ENCODE results near the gene POR.

POR gene

DNA sequence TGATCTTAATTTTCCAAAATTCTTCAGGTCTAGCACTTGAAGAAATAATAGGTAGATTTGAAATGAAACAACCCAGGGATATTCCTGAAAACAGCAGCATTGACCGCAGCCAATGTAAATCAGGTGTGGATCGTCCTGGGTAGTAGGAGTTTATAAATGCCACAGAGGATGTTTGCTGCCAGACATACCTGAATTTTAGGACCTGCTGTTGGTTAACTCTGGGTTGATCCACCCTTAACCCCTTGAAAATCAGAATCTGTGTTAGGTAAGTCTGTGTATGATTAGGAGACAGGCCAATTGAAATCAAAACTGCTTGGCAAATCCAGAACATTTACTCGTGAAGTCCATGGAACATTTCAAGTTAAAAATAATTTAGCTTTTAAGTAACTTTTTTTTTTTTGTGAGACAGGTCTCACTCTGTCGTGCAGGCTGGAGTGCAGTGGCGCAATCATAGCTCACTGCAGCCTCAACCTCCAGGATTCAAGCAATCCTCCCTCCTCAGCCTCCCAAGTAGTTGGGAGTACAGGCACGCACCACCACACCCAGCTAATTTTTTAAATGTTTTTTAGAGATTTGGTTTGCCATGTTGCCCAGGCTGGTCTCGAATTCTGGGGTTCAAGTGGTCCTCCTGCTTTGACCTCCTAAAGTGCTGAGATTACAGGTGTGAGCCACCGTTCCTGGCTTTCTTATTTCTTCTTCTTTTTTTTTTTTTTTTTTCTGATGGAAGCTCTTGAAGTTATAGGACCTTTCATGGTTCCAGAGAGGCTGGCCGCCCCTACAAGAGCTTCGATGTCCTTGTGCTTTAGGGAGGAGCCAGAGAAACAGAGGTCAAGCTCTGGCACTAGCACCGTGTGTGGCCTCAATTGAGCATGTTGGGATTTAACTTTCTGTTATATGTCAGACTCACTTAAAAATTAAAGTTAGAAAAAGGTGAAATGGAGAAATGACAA is 2.0 kb downstream of the POR start:
- no peak for DNase-seq (ENCODE audit: low read depth)

- no peak for DNase-seq (ENCODE audit: low read depth)
These were observed 5.6 kb downstream of the POR start for GRCh38 chr7:75920431-75921161.

- no peak for DNase-seq (ENCODE audit: low read depth)
These were observed 6.5 kb downstream of the POR start for GRCh38 chr7:75921479-75921878.

DNA sequence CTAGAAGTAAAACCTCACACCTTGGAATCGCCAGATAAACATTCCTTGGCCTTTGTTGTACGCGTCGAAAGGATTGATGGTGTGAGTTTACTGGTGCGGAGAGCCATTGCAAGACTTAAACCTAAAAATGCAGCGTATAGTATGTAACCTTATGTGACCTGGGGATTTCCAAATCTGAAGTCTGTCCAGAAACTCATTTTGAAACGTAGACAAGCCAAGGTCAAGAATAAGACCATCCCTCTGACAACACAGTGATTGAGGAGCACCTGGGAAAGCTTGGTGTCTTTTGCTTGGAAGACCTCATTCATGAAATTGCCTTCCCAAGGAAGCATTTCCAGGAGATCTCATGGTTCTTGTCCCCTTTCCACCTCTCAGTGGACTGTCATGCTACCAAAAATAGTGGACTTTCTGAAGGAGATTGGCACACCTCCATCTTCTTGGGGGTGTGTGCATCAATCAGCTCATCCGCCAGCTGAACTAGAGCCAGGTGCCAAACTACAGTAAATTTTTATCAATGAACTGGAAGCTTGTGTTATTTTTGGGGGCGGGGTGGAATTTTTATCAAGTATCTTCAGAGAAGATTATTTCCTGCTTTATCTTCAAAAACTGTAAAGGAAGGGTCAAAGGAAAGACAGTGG is 8.1 kb downstream of the POR start:
- no peak for DNase-seq (ENCODE audit: low read depth)

GRCh38 chr7:75924256-75924655 is 9.3 kb downstream of the POR start:
- DNase-seq (ENCODE audit: low read depth): no peak

- no peak for DNase-seq (ENCODE audit: low read depth)
These were observed 9.9 kb downstream of the POR start for GRCh38 chr7:75924889-75925288.

GRCh38 chr7:75925717-75926435 is 10.9 kb downstream of the POR start:
- DNase-seq (ENCODE audit: low read depth): no peak

- DNase-seq (ENCODE audit: low read depth): no peak
These were observed 13.6 kb downstream of the POR start for GRCh38 chr7:75928568-75928914.

DNA sequence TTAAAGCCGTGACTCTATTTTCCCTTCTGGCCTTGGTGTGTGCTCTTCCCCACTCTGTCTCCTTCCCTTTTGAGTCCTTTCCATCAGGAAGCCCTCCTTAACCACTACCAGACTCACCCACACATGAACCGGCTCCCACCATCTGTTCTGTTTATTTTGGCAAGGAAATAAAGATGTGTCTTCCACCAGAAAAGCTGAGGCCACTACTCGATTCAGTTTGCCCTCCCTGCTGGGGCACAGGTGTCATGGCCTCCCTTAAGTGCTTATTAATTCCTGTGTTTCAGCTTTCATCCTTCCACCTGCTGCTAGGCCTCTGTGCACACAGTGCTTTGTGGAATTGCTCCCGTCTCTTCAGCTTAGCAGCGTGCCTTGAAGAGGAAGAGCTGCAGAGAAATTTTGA is 16.7 kb downstream of the POR start:
- no peak for DNase-seq (ENCODE audit: low read depth)

GRCh38 chr7:75937958-75938786 is 23.2 kb downstream of the POR start:
- no peak for DNase-seq (ENCODE audit: low read depth)

DNA sequence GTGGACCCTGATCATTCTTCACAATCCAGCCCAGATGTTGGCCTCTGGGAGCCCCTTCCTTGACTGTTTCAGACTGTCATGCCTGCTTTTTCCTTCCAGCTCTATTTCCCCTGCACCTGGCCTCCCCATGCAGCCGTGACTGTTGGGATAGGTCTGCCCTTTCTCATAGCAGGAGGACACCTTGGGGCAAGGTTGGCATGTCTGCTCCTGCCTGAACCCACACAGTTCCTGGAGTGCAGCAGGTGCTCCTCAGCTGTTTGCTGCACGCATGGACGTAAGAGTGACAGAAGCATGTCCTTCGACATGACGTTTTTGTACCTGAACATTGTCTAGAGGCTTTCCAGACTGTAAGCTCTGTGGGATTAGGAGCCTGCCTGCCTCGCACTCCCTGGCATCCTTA is 24.0 kb downstream of the POR start:
- DNase-seq (ENCODE audit: low read depth): no peak

- DNase-seq (ENCODE audit: low read depth): no peak
These were observed 28.9 kb downstream of the POR start for GRCh38 chr7:75943864-75944263.

DNA sequence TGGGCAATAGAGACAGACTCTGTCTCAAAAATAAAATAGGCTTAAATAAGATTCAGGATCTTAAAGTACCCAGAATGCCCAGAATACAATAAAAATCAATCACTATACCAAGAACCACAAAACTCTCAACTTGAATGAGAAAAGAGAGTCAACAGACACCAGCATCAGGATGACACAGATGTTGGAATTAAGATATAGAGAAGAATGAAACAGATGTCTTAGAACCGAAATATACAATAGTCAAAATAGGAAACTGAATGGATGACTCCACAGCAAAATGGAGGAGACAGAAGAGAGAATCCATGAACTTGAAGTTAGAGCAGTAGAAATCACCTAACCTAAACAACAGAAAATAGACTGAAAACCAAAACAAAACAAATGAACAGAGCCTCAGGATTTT is 29.6 kb downstream of the POR start:
- DNase-seq (ENCODE audit: low read depth): no peak

- DNase-seq (ENCODE audit: low read depth): no peak
These were observed 30.6 kb downstream of the POR start for GRCh38 chr7:75945297-75946168.

GRCh38 chr7:75946207-75946855 is 31.4 kb downstream of the POR start:
- no peak for DNase-seq (ENCODE audit: low read depth)

DNA sequence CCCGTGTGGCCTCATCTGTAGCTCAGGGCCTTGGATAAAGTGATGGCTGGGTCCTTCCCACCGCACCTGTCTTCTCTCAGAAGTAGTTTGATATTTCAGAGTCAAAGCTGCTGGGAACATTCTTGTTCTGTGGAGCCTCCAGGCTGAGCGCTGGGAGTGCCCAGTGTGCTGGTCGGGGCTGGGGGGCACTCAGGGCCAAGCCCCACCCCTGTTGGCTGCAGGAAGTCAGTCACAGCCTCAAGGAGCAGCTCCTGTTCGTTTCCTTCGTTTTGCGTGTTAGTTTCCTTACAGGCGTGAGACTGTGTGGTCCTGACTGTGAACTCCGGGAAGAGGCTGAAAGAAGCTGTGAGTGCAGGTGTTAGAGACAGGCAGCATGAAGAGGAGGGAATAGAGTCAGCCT is 33.2 kb downstream of the POR start:
- DNase-seq (ENCODE audit: low read depth): no peak

DNA sequence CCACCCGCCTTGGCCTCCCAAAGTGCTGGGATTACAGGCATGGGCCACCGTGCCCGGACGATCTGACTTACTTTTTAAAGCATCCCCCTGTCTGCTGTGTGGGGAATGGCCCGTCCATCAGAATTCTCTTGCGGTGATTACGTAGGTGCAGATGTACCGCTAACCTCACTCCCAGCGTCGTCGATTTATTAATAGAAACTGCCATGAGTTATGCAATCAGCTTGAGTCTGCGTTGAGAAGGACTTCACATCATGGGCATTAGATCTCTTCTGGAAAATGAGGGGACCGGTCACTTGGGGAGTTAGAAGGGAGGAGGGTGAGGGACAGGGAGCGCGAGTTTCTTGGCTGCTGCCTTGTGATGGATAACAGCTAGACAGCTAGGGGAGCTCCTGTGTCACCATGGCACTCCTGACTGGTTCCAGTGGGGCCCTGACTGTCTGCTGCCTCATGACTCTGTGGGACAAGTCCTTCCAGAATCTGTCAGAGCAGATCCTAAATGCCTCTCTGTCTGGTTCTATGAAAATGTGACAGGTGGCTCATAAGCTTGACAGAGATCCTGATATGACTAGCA is 35.2 kb downstream of the POR start:
- DNase-seq (ENCODE audit: low read depth): no peak

DNA sequence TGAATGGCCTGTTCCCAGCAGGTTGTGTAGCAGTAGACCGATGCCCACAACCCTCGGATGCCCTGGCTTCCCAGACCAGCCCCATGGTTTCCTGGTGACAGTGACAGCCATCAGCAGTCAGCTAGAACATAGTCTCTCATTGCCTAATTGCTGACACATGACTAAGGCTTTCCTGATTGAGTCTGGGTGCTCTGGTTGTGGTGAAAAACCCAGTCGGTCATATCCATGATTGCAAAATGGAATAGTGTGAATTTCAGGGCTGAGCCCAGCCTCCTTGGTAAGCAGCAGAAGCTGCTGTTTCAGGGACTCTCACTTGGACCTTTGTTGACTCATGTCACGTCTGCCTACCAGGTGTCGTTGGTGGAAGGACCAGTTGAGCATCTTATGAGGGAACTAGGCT is 36.6 kb downstream of the POR start:
- no peak for DNase-seq (ENCODE audit: low read depth)

DNA sequence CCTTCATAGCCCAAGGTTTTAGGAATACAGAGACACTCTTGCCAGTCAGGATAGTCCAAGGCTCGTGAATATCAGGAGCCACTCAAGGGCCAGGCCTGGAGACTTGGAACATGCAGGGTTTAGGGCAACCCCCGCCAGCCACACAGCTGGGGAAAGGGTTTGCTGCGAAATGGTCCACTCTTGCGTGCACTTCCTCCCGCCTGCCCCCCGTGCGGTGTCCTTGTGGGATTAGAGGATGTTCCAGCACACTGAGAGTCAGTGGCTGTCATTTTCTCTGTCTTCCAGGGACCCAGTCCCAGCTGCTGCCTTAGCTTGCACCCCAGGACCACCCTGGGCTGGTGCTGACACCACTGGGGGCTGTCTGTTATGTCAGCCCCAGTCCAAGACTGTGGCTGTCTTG is 38.5 kb downstream of the POR start:
- no peak for DNase-seq (ENCODE audit: low read depth)

DNA sequence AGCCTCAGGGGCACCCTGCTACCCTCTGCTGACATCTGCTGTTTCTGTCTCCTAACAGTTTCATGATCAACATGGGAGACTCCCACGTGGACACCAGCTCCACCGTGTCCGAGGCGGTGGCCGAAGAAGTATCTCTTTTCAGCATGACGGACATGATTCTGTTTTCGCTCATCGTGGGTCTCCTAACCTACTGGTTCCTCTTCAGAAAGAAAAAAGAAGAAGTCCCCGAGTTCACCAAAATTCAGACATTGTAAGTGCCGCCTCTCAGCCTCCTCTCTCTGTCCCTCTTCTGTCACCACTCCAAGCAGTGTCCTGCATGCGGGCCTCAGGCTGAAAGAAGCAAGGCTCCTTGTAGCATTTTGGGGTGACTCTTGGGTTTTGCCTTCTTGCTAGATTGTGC is 39.0 kb downstream of the POR start:
- DNase-seq (ENCODE audit: low read depth): no peak
